ENCODE data around the gene HIPK4.

HIPK4 gene

DNA sequence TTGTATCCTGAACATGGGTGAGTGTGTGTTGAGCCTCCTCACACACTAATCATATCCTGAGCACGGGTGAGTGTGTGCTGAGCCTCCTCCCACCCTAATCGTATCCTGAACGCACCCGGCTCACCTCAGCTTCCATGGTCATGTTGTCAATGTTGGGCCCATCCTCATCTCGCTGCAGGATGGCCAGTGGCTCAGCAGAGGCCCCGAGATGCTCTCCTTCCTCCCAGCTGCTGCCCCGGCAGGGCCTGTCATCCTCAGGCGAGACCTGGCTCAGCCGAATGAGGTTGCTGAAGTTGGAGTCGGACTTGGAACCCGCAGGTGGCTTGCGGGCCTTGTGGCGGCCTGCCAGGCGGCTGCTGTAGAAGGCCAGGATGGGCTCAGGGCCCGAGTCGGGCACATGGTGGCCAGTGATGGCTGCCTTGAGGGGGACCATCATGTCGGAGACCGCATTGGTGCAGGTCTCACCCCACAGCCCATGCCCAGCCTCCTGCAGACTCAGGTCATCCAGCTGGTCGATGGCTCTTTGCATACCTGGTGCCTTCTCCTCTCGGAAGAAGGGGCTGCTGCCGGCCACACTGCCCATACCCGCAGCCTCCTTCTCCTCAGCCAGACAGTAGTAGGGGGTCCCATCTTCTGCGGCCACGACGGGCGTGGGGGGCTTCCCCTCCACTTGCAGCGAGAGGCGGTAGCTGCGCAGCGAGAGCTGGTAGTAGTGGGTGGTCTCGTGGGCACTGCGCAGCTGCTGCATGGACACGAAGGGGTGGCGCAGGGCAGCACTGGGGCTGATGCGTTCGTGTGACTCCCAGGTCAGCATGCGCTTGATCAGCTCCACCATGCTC, 9.6 kb downstream of the HIPK4 start:
- DNase-seq (ENCODE audit: low read depth), result no peak
- H3K4me3 ChIP-seq (ENCODE audit: low read depth, low read length), result no peak overlapping the region
- TF ChIP-seq, protein P1, sequence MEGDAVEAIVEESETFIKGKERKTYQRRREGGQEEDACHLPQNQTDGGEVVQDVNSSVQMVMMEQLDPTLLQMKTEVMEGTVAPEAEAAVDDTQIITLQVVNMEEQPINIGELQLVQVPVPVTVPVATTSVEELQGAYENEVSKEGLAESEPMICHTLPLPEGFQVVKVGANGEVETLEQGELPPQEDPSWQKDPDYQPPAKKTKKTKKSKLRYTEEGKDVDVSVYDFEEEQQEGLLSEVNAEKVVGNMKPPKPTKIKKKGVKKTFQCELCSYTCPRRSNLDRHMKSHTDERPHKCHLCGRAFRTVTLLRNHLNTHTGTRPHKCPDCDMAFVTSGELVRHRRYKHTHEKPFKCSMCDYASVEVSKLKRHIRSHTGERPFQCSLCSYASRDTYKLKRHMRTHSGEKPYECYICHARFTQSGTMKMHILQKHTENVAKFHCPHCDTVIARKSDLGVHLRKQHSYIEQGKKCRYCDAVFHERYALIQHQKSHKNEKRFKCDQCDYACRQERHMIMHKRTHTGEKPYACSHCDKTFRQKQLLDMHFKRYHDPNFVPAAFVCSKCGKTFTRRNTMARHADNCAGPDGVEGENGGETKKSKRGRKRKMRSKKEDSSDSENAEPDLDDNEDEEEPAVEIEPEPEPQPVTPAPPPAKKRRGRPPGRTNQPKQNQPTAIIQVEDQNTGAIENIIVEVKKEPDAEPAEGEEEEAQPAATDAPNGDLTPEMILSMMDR (conservative IDR thresholded peaks at IDR 0.05; ENCODE audit: low read depth, low read length), result no peak

DNA sequence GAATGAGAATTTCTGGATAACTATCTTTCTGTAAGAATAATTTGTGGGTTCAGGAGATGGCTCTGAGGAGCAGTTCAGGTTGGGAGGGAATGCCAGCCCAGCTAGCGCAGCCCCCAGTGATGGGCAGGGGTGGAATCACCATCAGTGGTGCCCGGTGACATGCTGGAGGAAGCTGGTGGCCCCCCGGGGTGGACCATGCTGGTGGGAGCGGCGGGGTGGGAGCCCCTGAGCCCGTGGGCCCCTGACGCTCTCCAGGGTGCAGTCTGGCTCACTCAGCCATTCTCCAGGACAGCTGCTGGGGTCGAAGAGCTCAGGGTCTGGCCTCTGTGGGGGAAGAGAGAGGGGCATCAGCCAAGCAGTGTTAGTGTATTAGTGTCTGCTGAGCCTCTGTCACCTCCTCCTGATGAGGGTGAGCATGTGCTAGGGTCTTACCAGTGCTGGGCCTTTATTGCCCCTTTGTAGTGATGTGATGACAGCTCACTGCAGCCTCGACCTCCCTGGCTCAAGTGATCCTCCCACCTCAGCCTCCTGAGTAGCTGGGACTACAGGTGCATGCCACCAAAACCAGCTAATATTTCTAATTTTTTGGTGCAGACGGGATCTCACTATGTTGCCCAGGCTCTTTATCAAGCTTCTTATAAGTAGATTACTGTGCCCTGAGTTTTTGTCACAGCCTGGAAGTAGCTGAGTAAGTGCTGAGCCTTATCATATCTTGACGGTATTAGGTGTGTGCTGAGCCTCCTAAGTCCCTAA, 10.4 kb downstream of the HIPK4 start:
- no peak for DNase-seq (ENCODE audit: low read depth)
- TF ChIP-seq, protein P1 (conservative IDR thresholded peaks at IDR 0.05; ENCODE audit: low read depth, low read length), result no peak
- H3K4me3 ChIP-seq (ENCODE audit: low read depth, low read length), result no peak overlapping the region

GRCh38 chr19:40378509-40378908, 11.5 kb downstream of the HIPK4 start:
- no peak for DNase-seq (ENCODE audit: low read depth)
- TF ChIP-seq, protein P1 (conservative IDR thresholded peaks at IDR 0.05; ENCODE audit: low read depth, low read length), result no peak
- no peak overlapping the region for H3K4me3 ChIP-seq (ENCODE audit: low read depth, low read length)

DNA sequence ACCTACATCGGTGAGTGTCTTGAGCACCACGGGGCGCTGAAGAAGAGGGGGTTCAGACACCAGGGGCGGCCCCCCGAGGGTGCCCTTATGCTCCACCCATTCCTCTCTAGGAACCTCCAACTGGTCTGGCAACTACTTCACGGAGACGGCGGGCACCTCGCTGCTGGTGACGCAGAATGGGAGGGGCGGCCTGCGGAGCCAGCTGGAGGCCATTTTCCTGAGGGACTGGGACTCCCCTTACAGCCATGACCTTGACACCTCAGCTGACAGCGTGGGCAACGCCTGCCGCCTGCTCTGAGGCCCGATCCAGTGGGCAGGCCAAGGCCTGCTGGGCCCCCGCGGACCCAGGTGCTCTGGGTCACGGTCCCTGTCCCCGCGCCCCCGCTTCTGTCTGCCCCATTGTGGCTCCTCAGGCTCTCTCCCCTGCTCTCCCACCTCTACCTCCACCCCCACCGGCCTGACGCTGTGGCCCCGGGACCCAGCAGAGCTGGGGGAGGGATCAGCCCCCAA, 12.1 kb downstream of the HIPK4 start:
- no peak for DNase-seq (ENCODE audit: low read depth)
- TF ChIP-seq, protein P1 (conservative IDR thresholded peaks at IDR 0.05; ENCODE audit: low read depth, low read length), result no peak
- no peak overlapping the region for H3K4me3 ChIP-seq (ENCODE audit: low read depth, low read length)

DNA sequence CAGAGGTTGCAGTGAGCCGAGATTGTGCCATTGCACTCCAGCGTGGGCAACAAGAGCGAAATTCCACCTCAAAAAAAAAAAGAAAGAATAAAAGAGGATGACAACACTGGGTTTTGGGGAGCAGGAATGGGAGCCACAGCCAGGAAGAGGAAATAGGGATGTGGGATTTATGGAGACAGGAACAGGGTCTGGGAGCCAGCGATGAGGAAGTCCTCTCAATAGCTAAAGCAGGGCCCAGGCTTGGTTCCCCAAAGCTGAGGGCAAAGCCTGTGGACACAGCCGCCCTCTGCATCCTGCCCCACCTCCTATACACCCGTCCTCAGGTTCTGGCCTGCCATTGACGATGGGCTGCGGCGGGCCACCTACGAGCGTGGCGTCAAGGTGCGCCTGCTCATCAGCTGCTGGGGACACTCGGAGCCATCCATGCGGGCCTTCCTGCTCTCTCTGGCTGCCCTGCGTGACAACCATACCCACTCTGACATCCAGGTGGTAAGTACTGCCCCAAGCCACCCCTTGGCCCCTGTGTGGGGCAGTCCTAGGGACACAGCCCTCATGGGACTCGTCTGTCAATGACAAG, 13.6 kb downstream of the HIPK4 start:
- TF ChIP-seq, protein P1 (conservative IDR thresholded peaks at IDR 0.05; ENCODE audit: low read depth, low read length), result no peak
- H3K4me3 ChIP-seq (ENCODE audit: low read depth, low read length), result no peak overlapping the region
- DNase-seq (ENCODE audit: low read depth), result no peak

DNA sequence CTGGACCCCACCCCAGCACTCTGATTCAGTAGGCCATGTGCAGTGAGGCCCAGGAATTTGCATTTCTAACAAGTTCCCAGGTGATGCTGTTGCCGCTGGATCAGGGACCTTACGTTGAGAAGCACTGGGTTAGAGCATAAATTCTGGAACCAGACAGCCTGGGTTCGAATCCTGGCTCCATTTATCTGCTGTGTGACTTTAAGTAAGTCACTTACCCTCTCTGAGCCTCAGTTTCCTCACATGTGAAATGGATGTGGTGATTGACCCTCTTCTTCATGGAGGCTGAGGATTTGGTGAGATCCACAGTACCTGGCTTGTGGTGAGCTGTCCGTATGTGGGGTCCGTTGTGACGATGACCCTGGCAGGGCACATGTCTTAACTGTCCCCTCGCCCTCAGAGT, 15.9 kb downstream of the HIPK4 start:
- TF ChIP-seq, protein P1 (conservative IDR thresholded peaks at IDR 0.05; ENCODE audit: low read depth, low read length), result no peak
- no peak for DNase-seq (ENCODE audit: low read depth)
- no peak overlapping the region for H3K4me3 ChIP-seq (ENCODE audit: low read depth, low read length)

Data from choroid plexus epithelial cell (primary cell).